ENCODE measurements around the gene RPL18A.

RPL18A gene

GRCh38 chr19:17910791-17911360, 51.2 kb downstream of the RPL18A start:
- FAIRE-seq: no peak
